Nephron (organoid): Measurements from ENCODE around the gene GABRD.

Experiments used
- H3K27ac Mint-ChIP-seq, 3 experiments: 2 replicates each; pipeline ENCODE4 v1.8.0; 2020; ENCODE audit warnings: mixed read lengths in 3 of 3, mild to moderate bottlenecking in 2 of 3, moderate library complexity in 1 of 3
- H3K27me3 Mint-ChIP-seq: 2 replicates; pipeline ENCODE4 v1.8.0; 2021; ENCODE audit warnings: low read depth, mild to moderate bottlenecking, moderate library complexity, mixed read lengths
- H3K36me3 Mint-ChIP-seq: 2 replicates; pipeline ENCODE4 v1.8.0; 2020; ENCODE audit warnings: low read depth, mixed read lengths
- H3K4me1 Mint-ChIP-seq: 2 replicates; pipeline ENCODE4 v1.8.0; 2020; ENCODE audit warnings: mixed read lengths
- H3K4me3 Mint-ChIP-seq, 3 experiments: 2 replicates each; pipeline ENCODE4 v1.8.0; 2020; ENCODE audit warnings: mild to moderate bottlenecking in 3 of 3, mixed read lengths in 3 of 3, moderate library complexity in 2 of 3
- H3K9me3 Mint-ChIP-seq: 2 replicates; pipeline ENCODE4 v1.8.0; 2020; ENCODE audit warnings: mixed read lengths
- TF ChIP-seq, protein P1 (sequence below), 3 experiments: fragments of 200-600 bp; sonication (generic); IDR thresholded peaks; one replicate each; pipeline ENCODE4 v1.5.0; 2021; ENCODE audit warnings: antibody characterized with exemption in 3 of 3; ENCODE audit not compliant: unreplicated experiment in 3 of 3

Gene GABRD

DNA sequence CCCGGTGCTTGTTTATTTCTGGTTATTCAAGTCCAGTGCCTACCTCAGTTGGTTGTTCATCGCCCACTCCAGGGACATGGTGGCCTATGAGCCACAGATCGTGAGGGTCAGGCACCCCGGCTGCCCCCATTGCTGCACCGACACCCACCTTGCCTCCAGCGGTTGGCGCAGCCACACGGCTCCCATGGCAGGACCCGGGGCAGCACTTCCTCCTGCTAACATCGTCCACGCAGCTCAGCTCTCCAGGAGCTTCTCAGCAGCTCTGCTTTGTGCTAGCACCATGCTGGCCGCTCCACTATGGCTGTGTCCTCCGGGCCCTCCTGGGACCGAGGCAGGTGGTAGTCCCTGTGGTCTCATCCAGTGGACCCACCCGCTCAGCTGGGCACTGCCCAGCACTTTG is 17.1 kb downstream of the GABRD start:
- Mint-ChIP-seq H3K4me3 (no peak overlapping the region), H3K27me3 (peaks cover 17% of the 10 kb centered on the region), H3K27ac (no peak overlapping the region), H3K9me3 (no peaks in the 10 kb centered on the region), H3K36me3 (no peaks in the 10 kb centered on the region), H3K4me1 (no peaks in the 10 kb centered on the region)
- TF ChIP-seq, protein P1, sequence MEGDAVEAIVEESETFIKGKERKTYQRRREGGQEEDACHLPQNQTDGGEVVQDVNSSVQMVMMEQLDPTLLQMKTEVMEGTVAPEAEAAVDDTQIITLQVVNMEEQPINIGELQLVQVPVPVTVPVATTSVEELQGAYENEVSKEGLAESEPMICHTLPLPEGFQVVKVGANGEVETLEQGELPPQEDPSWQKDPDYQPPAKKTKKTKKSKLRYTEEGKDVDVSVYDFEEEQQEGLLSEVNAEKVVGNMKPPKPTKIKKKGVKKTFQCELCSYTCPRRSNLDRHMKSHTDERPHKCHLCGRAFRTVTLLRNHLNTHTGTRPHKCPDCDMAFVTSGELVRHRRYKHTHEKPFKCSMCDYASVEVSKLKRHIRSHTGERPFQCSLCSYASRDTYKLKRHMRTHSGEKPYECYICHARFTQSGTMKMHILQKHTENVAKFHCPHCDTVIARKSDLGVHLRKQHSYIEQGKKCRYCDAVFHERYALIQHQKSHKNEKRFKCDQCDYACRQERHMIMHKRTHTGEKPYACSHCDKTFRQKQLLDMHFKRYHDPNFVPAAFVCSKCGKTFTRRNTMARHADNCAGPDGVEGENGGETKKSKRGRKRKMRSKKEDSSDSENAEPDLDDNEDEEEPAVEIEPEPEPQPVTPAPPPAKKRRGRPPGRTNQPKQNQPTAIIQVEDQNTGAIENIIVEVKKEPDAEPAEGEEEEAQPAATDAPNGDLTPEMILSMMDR (IDR thresholded peaks at IDR 0.05; ENCODE audit: unreplicated experiment in 3 of 3): no peak

DNA sequence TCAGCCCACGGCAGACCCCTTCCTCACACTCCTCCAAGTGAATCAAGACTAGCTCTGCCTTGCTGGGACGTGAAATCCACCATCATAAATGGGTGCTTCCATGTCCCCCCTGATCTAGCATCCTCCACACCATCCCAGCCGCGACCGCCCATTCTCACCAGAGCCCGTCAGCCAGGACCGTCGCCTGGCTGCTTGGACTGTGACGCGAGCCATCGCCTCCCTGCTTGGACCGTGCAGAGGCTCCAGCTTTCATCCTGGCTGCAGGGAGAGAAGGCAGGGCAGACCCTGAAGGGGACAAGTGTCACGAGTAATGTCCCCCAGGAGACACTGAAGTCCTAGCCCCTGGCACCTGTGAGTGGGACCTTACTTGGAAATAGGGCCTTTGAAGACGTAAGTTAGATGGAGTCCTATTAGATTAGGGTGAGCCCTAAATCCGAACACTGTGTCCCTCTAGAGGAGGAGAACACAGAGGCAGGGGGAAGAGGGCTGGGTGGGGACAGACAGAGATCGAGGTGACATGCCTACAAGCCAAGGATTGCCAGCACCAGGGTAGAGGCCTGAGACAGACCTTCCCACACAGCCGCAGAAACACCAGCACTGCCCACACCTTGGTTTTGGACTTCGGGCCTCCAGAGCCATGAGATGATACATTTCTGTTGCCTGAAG is 18.3 kb downstream of the GABRD start:
- H3K4me3 Mint-ChIP-seq: no peak overlapping the region
- H3K36me3 Mint-ChIP-seq: no peaks in the 10 kb centered on the region
- no peaks in the 10 kb centered on the region for H3K4me1 Mint-ChIP-seq
- no peaks in the 10 kb centered on the region for H3K9me3 Mint-ChIP-seq
- peaks cover 17% of the 10 kb centered on the region for H3K27me3 Mint-ChIP-seq
- TF ChIP-seq, protein P1 (IDR thresholded peaks at IDR 0.05; ENCODE audit: unreplicated experiment in 3 of 3): no peak
- no peak overlapping the region for H3K27ac Mint-ChIP-seq

DNA sequence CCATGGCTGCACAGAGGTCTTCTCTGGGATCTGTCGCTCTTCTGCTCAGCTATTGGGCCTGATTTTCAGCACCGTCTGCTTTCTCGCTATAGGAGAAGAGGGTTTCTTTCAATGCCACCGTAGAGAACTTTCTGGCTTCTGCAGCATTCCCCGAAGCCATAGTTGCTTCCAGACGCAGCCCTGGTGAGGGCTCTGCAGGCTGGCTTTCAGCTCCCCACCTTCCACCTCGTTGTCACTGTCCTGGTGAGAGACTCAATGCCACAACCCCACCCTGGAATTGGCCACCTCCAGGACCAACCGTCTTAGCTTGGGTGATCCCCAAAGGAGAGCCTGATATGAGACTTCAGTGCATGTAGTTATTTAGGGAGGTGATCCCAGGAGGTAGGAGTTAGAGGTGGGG is 19.1 kb downstream of the GABRD start:
- no peaks in the 10 kb centered on the region for H3K9me3 Mint-ChIP-seq
- TF ChIP-seq, protein P1 (IDR thresholded peaks at IDR 0.05; ENCODE audit: unreplicated experiment in 3 of 3): no peak

DNA sequence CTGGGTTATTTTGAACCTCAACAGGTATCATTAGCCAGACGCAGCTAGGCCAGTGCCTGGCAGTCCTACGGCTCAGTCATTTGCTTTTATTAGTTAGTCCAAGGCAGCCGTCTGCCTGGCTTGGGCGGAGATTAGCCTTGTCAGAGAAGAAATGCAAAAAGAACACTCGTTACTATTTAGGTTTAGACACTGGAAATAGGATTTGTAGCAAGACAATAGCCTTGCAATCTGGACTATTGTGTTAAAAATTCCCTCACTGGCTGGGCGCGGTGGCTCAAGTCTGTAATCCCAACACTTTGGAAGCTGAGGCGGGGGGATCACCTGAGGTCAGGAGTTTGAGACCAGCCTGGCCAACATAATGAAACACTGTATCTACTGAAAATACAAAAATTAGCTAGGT is 20.1 kb downstream of the GABRD start:
- peaks cover 20% of the 10 kb centered on the region for H3K27me3 Mint-ChIP-seq
- peak overlapping the region in 1 of 3 experiments; percentile 28 for H3K4me3 Mint-ChIP-seq
- H3K4me1 Mint-ChIP-seq: no peaks in the 10 kb centered on the region
- no peaks in the 10 kb centered on the region for H3K36me3 Mint-ChIP-seq
- H3K9me3 Mint-ChIP-seq: no peaks in the 10 kb centered on the region
- TF ChIP-seq, protein P1 (IDR thresholded peaks at IDR 0.05; ENCODE audit: unreplicated experiment in 3 of 3): no peak
- H3K27ac Mint-ChIP-seq: no peak overlapping the region

More for the DNA sequence above, 19.1 kb downstream of the GABRD start:
- H3K4me3 Mint-ChIP-seq: no peak overlapping the region
- peaks cover 17% of the 10 kb centered on the region for H3K27me3 Mint-ChIP-seq
- no peaks in the 10 kb centered on the region for H3K36me3 Mint-ChIP-seq
- H3K27ac Mint-ChIP-seq: no peak overlapping the region
- no peaks in the 10 kb centered on the region for H3K4me1 Mint-ChIP-seq

DNA sequence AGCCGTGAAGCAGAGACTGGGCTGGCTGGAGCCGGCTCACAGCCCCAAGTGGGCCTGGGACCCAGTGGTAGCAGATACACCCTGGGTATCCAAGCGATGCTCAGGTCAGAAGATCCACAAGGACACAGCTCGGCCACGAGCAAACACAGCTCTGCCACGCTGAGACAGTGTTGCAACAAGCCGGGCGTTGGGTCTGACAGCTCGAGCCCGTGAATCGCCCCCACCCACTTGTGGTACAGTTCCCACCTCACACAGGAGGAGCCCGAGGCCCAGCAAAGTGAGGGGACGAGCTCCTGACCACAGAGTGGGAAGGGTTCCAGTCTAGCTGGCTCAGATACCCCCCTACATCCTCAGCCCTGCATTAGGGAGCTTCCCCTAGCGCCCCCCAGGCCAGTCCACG is 22.2 kb downstream of the GABRD start:
- Mint-ChIP-seq H3K27ac (no peak overlapping the region), H3K9me3 (no peaks in the 10 kb centered on the region), H3K4me1 (peaks cover 9% of the 10 kb centered on the region), H3K27me3 (peaks cover 30% of the 10 kb centered on the region), H3K4me3 (no peak overlapping the region), H3K36me3 (no peaks in the 10 kb centered on the region)
- TF ChIP-seq, protein P1 (IDR thresholded peaks at IDR 0.05; ENCODE audit: unreplicated experiment in 3 of 3): no peak

DNA sequence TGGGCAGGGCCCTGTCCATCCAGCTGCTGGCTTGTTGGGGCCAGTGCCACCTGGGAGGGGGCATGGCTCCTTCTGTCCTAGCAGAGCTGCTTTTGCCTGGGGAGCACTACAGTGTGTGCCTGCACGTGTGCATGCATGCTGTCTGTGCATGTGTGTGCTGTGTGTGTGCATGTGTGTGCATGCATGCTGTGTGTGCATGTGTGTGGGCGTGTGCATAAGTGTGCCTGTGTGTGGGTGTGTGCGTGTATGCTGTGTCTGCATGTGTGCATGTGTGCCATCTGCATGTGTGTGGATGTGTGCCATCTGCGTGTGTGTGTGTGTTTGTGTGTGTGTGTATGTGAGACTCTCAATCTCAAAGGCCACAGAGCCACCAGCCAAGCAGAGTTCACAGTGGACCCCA is 22.7 kb downstream of the GABRD start:
- H3K36me3 Mint-ChIP-seq: no peaks in the 10 kb centered on the region
- H3K4me1 Mint-ChIP-seq: peaks cover 9% of the 10 kb centered on the region
- TF ChIP-seq, protein P1 (IDR thresholded peaks at IDR 0.05; ENCODE audit: unreplicated experiment in 3 of 3): no peak
- no peaks in the 10 kb centered on the region for H3K9me3 Mint-ChIP-seq
- no peak overlapping the region for H3K4me3 Mint-ChIP-seq
- peaks cover 34% of the 10 kb centered on the region for H3K27me3 Mint-ChIP-seq
- H3K27ac Mint-ChIP-seq: no peak overlapping the region
